Gastroesophageal sphincter (tissue), 4 donors: ENCODE measurements around the gene CACNA1E. TPM values are rescaled to one million over a fixed set of nuclear protein-coding genes. Genes with fewer than 3 reads are reported as not detected.

Experiments
- ATAC-seq: fragments of 150-250 bp; one replicate; pipeline ENCODE4 v1.9.1; 2016; ENCODE audit warnings: mild to moderate bottlenecking, moderate library complexity
- H3K27ac ChIP-seq, 4 donors: fragments of 200-600 bp; sonication (generic) in 3 of 4; 1 replicate in 3 of 4; 2 replicates in 1 of 4; pipeline ENCODE4 v1.5.1; 2016 to 2019
- H3K27me3 ChIP-seq: fragments of 200-600 bp; sonication (generic); one replicate; pipeline ENCODE4 v1.5.1; 2019
- H3K36me3 ChIP-seq, 2 donors: fragments of 200-600 bp; sonication (generic); one replicate each; pipeline ENCODE4 v1.5.1; 2019; ENCODE audit warnings: control low read depth in 1 of 2
- H3K4me1 ChIP-seq, 3 donors: fragments of 200-600 bp; sonication (generic); 1 replicate in 2 of 3; 2 replicates in 1 of 3; pipeline ENCODE4 v1.5.1; 2016 to 2019; ENCODE audit warnings: control low read depth in 2 of 3
- H3K4me3 ChIP-seq, 2 donors: fragments of 200-600 bp; sonication (generic); one replicate each; pipeline ENCODE4 v1.5.1; 2019; ENCODE audit warnings: mild to moderate bottlenecking in 1 of 2, moderate library complexity in 1 of 2
- H3K9me3 ChIP-seq, 3 donors: fragments of 200-600 bp; sonication (generic); one replicate each; pipeline ENCODE4 v1.5.1; 2017 to 2019; ENCODE audit warnings: control low read depth in 2 of 3
- CTCF ChIP-seq, 4 experiments: fragments of 200-600 bp in 2 of 4; fragments of 450-650 bp in 2 of 4; sonication (generic) in 1 of 4; IDR thresholded peaks; one replicate each; pipeline ENCODE4 v1.5.1; 2017 to 2019; ENCODE audit warnings: antibody characterized with exemption in 4 of 4, mild to moderate bottlenecking in 2 of 4, moderate library complexity in 2 of 4
- EP300 ChIP-seq: sonication (generic); formaldehyde crosslinking; IDR thresholded peaks from one replicate; pipeline ENCODE4 v1.6.1; 2017; ENCODE audit warnings: antibody characterized with exemption, mild to moderate bottlenecking
- POLR2A ChIP-seq, 2 donors: fragments of 450-650 bp; IDR thresholded peaks; one replicate each; pipeline ENCODE4 v1.6.1; 2017; ENCODE audit warnings: antibody characterized with exemption in 2 of 2, mild to moderate bottlenecking in 2 of 2, moderate library complexity in 1 of 2
- POLR2AphosphoS5 ChIP-seq: sonication (generic); formaldehyde crosslinking; IDR thresholded peaks from one replicate; pipeline ENCODE4 v1.6.1; 2017; ENCODE audit warnings: antibody characterized with exemption
- WGBS, 2 donors: methylation state at CpG; one replicate each; pipeline ENCODE4 v1.1.5; 2018; ENCODE audit warnings: low coverage in 1 of 2; 5-methylcytosine and 5-hydroxymethylcytosine counted together
- total RNA-seq, 4 donors: library from RNA; depleted of rRNA; stranded (reverse); fragments of >200 nt; gene quantifications; one replicate each; pipeline ENCODE4 v1.1.0, GENCODE V29; 2016

CACNA1E gene
- total RNA-seq, 4 donors from 2014 or later, result 0.13 to 0.23 (median 0.16) TPM

GRCh38 chr1:181583598-181583997, 100.3 kb downstream of the CACNA1E start:
- Histone ChIP-seq H3K4me3 (no peak overlapping the region), H3K27me3 (no peaks in the 10 kb centered on the region), H3K27ac (no peak overlapping the region), H3K4me1 (peaks cover 0 to 6% (median 0%) of the 10 kb centered on the region in 3 donors), H3K9me3 (no peaks in the 10 kb centered on the region), H3K36me3 (no peaks in the 10 kb centered on the region)
- no peak for ATAC-seq
- 40 to 57% methylated on average over 3 of the region's 3 CpGs for WGBS, 2 donors
- TF ChIP-seq POLR2A (IDR thresholded peaks at IDR 0.05) (no peak), CTCF (IDR thresholded peaks at IDR 0.05) (peak in 1 of 4 experiments; percentile 32), POLR2AphosphoS5 (no peak), EP300 (no peak)

DNA sequence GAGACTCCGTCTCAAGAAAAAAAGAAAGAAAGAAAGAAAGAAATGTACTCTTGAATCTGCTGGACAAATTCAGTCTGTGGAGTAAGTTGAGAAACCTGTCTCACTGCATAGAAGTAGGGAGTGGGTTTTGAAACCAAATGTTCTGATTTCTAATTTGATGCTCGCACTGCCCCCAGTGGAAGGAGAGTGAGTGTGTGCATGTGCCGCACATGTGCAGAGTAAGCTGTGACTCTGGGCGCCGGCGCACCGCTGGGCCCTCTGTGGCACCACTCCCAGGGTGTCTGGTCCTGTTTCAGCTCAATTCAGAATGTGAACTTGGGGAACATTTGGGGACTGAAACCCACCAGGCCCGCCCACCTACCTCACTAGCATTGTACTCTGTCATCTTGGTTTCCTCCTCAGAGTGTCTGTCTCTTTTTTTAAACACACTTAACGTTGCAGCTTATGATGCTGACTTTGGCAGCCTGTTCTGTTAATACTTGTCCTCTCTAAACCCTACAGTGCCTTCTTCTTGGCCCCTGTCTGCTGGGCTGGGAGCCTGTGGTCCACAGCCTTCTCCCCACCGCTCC, 104.6 kb downstream of the CACNA1E start:
- Histone ChIP-seq H3K27me3 (no peaks in the 10 kb centered on the region), H3K36me3 (no peaks in the 10 kb centered on the region), H3K27ac (no peak overlapping the region), H3K4me3 (no peak overlapping the region), H3K9me3 (no peaks in the 10 kb centered on the region), H3K4me1 (no peaks in the 10 kb centered on the region)
- WGBS, 2 donors, result 65 to 79% methylated on average over 5 to 8 of the region's 10 CpGs
- TF ChIP-seq POLR2AphosphoS5 (no peak), POLR2A (IDR thresholded peaks at IDR 0.05) (no peak), EP300 (no peak), CTCF (IDR thresholded peaks at IDR 0.05) (peak in 2 of 4 experiments; percentile 17 to 27)
- ATAC-seq, result no peak

DNA sequence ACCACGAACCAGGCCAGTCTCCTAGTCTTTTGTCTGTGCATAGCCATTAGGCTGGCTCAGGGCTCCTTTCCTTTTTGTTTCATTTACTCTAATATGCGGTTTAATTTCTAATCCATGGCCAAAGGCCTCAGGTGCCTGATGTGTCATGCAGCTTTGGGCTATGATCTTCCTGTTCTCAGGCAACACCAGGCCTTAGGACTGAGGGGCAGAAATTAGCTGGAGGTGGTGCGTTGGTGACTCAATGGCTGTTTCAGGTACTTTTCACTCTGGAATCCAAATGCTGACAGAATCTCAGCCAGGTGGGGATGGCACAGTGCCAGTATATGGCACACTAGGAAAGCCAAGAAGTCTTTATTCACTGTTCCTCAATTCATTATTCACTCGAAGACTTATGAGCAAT, 105.3 kb downstream of the CACNA1E start:
- H3K27me3 ChIP-seq, result no peaks in the 10 kb centered on the region
- no peak for ATAC-seq
- WGBS, 2 donors, result 77 to 87% methylated on average over 3 to 4 of the region's 4 CpGs
- H3K4me1 ChIP-seq, result no peaks in the 10 kb centered on the region
- no peak for TF ChIP-seq POLR2A (IDR thresholded peaks at IDR 0.05)
- TF ChIP-seq POLR2AphosphoS5, result no peak
- no peak for TF ChIP-seq EP300
- TF ChIP-seq CTCF (IDR thresholded peaks at IDR 0.05), result no peak
- H3K36me3 ChIP-seq, result no peaks in the 10 kb centered on the region
- no peak overlapping the region for H3K27ac ChIP-seq
- no peaks in the 10 kb centered on the region for H3K9me3 ChIP-seq
- no peak overlapping the region for H3K4me3 ChIP-seq

- Histone ChIP-seq H3K4me3 (no peak overlapping the region), H3K9me3 (no peaks in the 10 kb centered on the region), H3K36me3 (no peaks in the 10 kb centered on the region), H3K4me1 (no peaks in the 10 kb centered on the region), H3K27me3 (no peaks in the 10 kb centered on the region), H3K27ac (no peak overlapping the region)
- no peak for TF ChIP-seq POLR2A (IDR thresholded peaks at IDR 0.05)
- no peak for TF ChIP-seq EP300
- WGBS, 2 donors, result 36 to 39% methylated on average over 2 to 4 of the region's 6 CpGs
- no peak for ATAC-seq
These were observed 109.0 kb downstream of the CACNA1E start for GRCh38 chr1:181592255-181592859.

DNA sequence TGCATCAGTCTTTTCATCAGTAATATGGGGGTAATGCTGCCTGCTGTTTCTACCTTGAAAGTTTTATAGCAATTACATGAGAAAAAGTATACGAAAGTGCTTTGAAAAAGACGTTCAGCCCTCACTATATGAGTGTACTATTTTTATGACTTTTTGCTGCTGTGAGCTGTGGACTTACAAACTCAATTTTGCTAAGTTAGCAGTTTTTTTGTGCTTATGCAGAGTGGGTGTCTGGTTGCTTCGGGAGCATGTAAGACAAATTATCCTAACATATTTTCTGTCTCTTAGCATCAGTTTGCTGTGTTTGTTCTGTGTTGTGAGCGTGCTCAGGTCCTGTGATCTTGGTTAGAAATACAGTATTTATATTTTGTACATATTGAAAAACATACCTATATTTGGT, 109.7 kb downstream of the CACNA1E start:
- Histone ChIP-seq H3K36me3 (no peaks in the 10 kb centered on the region), H3K4me1 (no peaks in the 10 kb centered on the region), H3K27ac (no peak overlapping the region), H3K9me3 (no peaks in the 10 kb centered on the region), H3K4me3 (no peak overlapping the region), H3K27me3 (no peaks in the 10 kb centered on the region)
- WGBS, 2 donors, result 78 to 81% methylated on average over 4 of the region's 4 CpGs
- ATAC-seq, result no peak
- TF ChIP-seq POLR2AphosphoS5 (no peak), CTCF (IDR thresholded peaks at IDR 0.05) (no peak), POLR2A (IDR thresholded peaks at IDR 0.05) (no peak), EP300 (no peak)
